GM19395 (cell line): ENCODE results near the gene GLCE.

Experiments used
- ATAC-seq: cut with Tn5 transposase; IDR thresholded peaks from one replicate; pipeline ENCODE4 v1.9.1; 2021; ENCODE audit warnings: mild to moderate bottlenecking, moderate library complexity; ENCODE audit not compliant: unreplicated experiment

Gene GLCE

GRCh38 chr15:69160141-69160993 is at the start of gene GLCE:
GLCE (plus strand) TSS chr15:69160635; CDS start chr15:69255807, 95,172 bp downstream.
- peak; percentile 90 for ATAC-seq

- no peak for ATAC-seq
Measured at GRCh38 chr15:69114331-69114928, 46.0 kb upstream of the GLCE start.

- no peak for ATAC-seq
Measured at GRCh38 chr15:69115031-69115430, 45.4 kb upstream of the GLCE start.

- no peak for ATAC-seq
Measured at GRCh38 chr15:69116391-69116790, 44.0 kb upstream of the GLCE start.

GRCh38 chr15:69117431-69117871 is 43.0 kb upstream of the GLCE start:
- no peak for ATAC-seq

GRCh38 chr15:69118089-69118488 is 42.3 kb upstream of the GLCE start:
- no peak for ATAC-seq

- no peak for ATAC-seq
Measured at GRCh38 chr15:69119001-69119400, 41.4 kb upstream of the GLCE start.

GRCh38 chr15:69119683-69120395 is 40.6 kb upstream of the GLCE start:
- ATAC-seq = no peak

- no peak for ATAC-seq
Measured at GRCh38 chr15:69120732-69121131, 39.7 kb upstream of the GLCE start.

- ATAC-seq = no peak
Measured at GRCh38 chr15:69121198-69121828, 39.1 kb upstream of the GLCE start.

- ATAC-seq = no peak
Measured at GRCh38 chr15:69125236-69125635, 35.2 kb upstream of the GLCE start.

GRCh38 chr15:69126054-69126469 is 34.4 kb upstream of the GLCE start:
- ATAC-seq = no peak

GRCh38 chr15:69127306-69127705 is 33.1 kb upstream of the GLCE start:
- no peak for ATAC-seq

- ATAC-seq = no peak
Measured at GRCh38 chr15:69128667-69129311, 31.6 kb upstream of the GLCE start.

GRCh38 chr15:69131362-69132220 is 28.8 kb upstream of the GLCE start:
- ATAC-seq = no peak

- no peak for ATAC-seq
Measured at GRCh38 chr15:69132430-69132829, 28.0 kb upstream of the GLCE start.

GRCh38 chr15:69132977-69133861 is 27.2 kb upstream of the GLCE start:
- no peak for ATAC-seq

- no peak for ATAC-seq
Measured at GRCh38 chr15:69133862-69134519, 26.4 kb upstream of the GLCE start.
